ENCODE measurements around the gene DGKB.
"Not testable (repeated sequence)": the region's sequence is repeated elsewhere in the genome, so short reads cannot be mapped to it uniquely, and the experiment has no call there.

DGKB gene

DNA sequence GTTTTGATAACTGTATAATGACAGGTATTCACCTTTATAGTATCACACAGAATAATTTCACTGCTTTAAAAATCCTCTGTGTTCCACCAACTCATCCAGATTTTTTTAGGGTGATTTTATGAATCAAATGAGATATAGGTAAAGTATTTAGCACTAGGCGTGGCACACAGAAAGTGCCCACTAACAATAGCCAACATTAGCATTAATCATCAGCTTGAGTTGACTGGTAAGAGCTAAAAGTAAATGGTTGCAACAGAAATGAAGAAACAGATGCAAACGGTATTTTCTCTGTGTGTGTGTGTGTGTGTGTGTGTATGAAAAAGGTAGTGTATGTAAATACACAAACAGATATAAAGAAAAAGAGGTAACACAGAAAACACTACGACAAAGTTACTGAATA is 534.3 kb downstream of the DGKB start:
- no peak for DNase-seq

DNA sequence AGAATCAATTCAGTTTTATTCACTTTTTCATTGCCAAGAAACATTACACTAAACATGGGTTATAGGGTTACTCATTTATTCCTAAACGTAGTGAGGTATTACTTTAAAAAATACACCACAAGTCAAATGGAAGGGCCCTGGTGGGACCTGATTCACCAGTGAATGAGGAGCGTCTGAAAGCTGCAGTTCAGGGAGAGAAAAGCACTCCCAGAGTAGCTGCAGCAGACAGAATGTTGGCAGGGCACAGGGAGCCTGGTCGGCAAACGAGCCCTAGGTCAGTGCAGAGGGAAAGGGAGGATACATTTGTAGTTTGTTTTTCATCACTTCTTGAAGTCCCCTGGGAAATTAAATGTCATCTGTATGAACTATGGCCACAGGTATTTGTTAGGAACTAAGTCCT is 551.4 kb downstream of the DGKB start:
- no peak for DNase-seq

DNA sequence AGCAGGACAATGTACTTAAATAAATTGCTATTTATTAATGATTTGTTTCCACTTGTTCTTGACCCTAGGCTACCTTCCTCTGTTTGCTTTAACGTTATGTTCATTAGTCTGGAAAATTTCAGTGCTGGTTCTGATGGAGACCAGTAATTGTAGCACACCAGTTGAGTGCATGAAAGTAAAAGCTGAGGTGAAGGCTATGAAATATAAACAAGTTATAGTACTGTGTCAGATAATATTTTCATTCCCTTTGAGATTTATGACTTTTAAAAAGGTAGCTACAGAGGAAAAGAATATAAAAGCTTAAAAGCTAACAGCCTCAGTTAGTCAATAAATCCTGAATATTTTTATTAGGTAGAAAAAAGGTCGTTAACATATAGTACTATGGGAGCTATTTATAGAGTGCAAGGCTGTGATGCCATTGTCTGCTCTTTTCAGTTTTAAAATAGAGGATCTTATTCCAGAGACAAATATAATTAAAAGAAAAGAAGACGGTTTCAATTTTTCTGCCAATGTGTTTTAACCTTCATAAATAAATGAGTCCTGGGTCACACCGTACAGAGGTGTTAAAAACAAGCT is 561.3 kb downstream of the DGKB start:
- DNase-seq: no peak

DNA sequence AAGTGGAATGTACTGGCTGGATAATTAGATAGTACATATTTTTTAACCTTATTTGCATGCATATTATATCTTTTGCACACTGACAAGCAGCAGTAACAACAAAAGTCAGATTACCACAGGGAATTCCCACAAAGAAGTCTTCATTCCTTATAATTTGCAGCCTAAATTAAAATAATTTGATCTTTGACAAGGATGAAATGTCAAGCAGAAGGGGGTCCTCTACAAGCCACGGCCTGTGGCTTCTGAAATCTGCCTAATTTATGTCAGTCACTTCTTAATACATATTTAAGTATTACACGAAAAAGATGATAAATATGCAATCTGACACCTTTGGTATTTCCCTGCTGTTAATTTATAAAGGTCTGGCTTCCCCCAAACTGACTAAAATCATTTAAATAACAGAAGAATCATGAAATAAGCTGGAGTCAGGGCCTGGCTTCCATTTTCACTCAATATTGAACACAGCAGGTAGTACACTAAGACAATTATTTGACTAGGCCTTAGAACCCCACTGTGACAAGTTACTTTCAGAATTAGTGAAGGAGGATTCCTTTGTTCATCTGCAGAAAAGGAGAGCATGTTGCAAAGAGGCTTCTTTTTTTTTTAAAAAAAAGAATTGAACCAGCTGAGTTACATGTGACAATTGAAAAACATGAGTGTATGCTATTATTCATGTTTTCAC is 562.0 kb downstream of the DGKB start:
- DNase-seq: no peak

DNA sequence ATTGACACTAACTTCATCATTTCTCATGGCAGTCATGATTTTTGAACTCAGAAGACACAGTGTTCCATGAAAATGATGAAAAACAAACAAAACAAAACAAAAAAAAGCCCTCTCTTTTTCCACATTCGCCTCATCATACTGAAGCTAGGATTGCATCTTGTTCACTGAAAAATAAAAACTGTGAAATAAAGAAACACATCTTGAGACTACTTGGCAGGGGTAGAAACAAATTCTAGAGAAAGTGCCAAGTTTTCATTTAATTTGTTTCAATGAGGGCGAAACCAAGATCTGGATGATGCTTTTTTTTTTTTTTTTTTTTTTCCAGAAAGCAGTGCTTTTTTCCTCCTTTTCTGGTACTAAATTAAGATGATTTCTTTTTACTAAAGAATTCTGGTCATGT is 562.7 kb downstream of the DGKB start:
- no peak for DNase-seq

DNA sequence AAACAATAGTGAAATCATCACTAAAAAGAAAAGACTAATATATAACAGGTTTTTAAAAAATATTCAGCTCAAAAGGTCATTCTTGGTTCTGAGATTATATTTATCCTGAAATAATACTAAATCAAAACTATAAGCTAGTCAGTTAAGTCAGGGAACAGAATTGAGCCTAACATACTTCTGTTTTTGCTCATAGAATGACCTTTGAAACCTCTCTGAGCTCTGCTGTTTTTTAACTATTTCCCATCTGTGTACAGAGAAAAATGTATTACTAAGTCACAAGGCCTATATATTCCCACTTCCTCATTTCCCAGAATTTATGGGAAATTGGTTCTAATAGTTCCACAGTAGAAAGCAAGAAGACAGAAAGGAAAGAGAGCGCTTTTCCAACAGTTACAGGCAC is 566.3 kb downstream of the DGKB start:
- no peak for DNase-seq

DNA sequence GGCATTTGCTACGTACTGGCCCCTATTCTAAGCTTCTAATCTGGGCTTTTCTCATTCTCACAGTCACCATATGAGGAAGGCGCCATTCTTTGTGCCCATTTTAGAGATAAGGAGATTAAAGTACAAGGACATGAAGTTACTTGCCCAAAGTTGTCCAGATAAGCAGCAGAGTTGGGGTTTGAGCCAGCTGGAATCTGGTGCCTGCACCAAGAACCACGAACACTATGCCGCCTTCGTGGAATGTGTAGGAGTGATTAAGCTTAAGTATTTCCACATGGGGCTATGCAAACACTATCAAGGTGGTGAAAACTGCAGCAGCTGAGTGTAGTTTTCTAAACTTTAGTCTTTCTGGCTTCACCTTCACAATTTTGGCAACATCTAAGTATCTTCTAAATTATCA is 570.4 kb downstream of the DGKB start:
- no peak for DNase-seq

DNA sequence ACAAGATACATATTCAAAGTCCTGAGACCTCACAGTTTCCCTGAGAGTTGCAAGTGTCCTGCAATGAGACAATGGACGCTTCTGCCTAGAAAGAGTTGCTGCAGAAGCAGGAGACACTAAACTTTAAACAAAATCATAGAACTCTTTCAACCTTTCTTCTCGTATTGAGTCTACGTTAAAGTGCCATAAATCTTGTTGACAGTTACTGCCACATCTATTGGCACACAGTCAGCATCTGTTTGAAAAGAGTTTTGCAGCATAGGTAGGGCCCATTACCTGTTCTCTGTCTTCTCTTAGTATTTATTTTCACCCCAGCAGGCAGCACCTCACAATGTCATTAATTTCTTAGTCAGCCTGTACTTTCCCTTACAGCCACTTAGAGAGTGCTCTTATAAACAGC is 577.8 kb downstream of the DGKB start:
- no peak for DNase-seq

DNA sequence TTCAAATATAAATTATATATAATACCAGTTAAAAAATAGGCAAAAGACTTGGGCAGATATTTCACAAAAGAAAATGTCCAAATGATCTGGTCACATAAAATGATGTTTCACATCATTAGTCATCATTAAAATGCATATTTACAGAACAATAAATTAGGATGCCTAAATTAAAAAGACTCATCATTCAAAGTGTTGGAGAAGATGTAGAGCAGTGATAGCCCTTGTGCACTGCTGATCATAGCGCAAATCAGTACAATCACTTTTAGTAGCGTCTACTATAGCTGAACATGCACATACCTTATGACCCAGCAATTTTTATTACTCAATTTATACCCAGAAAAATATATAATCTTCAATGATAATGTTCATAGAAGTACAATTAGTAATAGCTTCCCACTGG is 579.8 kb downstream of the DGKB start:
- DNase-seq: no peak

DNA sequence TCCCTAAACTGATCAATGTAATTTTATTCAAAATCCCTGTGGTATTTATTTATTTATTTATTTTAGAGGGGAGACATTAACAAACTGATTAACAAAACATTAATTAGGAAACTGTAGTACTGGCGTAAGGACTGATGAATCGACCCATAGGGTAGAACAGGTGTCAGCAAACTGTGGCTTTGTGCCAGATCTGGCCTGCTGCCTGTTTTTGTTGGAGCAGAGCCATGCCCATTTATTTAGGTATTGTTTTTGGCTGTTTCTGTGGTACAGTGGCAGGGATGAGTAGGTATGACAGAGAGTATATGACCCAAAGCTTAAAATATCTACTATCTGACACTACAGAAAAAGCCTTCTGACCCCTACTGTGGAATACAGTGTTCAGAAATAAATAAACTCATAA is 580.6 kb downstream of the DGKB start:
- no peak for DNase-seq

DNA sequence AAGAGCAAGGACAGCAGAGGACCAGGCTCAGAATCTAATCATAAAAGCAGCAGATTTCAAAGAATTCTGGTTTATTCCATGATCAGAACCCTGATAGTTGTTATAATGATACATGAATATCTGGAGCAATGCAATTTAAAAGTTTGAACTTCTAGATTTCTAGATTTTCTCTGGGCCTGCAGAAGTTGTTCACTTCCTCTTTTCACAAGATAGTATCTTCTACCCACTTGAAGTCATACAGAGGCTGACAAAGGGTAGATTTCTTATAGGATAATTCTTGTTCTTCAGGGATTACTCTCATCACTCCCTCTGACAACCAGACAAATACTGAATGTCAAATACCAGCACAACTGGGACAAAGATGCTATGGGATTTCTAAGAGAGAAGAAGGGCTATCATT is 593.1 kb downstream of the DGKB start:
- no peak for DNase-seq

DNA sequence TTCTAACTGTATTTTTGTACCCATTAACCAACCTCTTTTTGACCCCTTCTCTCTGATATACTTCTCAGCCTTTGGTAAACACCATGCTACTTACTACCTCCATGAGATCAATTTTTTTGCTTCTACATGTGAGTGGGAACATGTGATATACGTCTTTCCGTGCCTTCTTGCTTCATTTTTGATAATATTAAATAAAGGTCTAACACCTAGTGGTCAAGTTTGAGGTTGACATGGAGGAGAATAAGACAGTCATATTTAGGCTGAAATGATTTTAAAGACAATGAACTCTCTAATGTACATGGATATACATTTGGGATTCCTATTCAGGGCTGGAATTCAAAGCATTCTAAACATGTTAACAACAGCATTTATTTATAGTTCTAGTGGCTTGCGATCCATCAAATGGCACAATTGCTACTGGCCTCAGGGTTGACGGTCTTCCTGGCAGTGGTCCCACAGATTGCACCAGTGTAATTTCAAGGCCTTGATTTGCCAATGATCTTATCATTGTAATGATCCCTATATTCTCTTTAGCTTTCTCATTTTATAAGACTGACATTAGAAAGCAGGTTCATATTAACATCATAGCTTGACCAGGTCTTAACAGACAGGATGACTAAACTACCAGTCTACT is 597.2 kb downstream of the DGKB start:
- DNase-seq: no peak

DNA sequence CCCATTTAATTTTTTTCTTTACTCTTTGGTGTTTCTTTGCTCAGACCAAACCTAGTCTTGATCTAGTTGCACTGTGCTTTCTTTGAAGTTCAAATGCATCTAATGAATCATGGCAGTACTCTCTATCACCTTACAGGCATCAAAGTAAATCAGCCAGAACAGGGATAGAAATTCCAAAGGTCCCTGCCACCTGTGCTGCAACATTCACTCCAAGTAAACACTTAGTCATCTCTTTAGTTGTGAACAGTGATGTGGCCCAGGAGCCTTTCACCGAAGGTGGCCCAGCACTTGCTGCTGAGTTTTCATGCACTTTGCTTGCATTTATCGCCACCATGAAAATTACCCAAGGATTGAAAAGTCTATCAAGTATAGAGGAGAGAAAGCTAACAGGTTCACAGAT is 599.0 kb downstream of the DGKB start:
- DNase-seq: no peak

DNA sequence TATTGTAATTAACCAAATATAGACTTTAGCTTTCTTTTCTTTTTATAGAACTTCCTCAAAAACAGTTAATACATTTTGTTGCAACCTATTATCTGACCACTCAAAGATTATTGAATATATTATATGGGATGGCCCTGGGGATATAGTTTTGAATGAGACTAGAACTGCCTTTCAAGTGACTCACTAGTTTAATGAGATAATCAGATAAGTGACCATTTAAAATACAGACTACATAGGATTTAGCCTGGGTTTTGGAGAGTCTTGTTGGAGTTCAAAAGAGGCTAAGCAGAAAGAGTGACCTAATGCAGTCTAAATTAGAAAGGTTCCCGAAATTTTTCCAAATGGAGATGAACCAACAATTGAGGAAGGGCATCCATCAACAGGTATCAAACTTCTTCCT is 607.9 kb downstream of the DGKB start:
- no peak for DNase-seq

DNA sequence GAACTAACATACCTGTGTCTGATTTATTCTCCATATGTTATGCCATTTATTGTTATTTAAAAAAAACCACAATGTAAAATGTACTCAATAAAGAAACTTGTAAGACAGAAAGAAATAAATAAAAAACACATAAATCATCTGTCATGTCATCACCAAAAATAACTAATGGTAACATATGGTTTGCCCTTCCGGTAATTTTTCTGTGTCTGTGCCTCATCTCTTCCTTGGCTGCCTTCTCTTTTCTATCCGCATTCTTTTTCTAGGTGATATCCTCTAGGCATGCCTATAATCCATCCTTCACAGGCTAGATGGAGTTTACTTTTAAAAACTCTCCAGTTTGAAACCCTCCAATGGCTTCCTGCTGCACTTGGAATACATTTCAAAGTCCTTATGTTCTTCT is 609.1 kb downstream of the DGKB start:
- DNase-seq: no peak

DNA sequence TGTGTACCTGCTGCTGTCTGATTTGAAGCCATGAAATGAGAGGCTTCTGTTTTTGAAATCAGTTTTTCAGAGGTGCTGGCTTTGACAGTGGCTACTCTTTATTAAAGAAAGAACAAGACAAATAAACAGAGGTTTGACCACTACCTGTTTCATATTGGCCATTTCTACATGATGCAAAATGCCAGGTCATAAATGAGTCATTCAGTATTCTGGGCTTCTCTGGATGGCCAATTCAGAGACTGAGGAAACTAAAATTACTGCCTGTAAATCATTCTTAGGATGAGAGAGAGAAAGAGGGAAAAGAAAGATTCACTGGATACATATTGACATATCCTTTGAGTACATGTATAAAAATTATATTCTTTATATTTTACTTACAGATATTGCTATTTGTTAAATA is 609.8 kb downstream of the DGKB start:
- DNase-seq: no peak

DNA sequence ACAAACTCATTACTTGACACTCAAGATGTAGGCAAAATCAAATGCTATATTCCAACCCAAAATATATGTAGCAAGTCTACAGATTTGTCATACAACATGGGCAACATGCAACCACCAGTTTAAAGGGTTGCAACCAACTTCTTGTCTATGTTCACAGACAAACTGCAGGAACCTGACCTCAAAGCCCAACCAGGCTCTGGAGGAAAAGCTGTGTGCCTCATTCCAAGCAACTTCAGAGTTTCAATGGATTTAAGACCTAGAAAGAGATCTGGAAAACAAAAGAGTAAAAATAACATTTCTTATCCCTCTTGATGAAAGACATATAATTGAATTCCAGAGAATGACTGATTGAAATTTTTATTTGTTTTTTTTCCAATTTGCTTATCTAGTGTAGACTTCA is 612.6 kb downstream of the DGKB start:
- no peak for DNase-seq

DNA sequence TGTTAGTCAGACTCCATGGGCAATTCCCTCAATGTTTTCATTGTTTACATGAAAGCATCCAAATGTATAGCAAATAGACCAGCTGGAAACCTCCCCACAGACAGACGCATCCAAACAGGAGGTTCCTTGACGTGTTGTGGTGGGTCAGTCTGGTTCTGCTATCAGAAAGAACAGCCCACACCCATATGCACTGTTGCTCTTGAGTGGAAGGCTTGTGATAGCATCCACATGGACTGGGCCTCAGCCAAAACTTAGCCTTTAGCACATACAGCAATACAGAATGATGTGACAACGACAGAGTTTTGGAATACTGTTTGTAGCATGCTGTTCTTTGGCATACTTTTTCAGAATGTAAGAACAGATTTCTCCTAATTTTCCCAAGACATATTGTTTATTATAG is 613.9 kb downstream of the DGKB start:
- no peak for DNase-seq

DNA sequence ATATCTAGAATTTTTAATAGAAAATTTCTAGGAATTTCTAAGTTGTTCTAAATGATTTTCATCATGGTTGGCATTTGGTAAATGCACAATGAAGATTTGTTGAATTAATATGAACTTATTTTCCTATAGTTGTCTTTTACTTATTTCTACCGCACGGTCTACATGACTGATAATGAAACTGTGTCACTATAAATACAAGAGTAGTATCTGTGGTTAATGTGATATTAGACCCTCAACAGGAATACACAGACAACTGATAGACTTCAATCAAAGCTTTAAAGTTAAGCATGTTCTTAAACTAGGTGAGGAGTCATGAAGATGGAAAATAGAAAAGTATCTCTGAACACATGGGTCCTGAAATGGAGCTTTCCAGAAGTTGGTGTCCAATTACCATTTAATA is 615.2 kb downstream of the DGKB start:
- DNase-seq: no peak

DNA sequence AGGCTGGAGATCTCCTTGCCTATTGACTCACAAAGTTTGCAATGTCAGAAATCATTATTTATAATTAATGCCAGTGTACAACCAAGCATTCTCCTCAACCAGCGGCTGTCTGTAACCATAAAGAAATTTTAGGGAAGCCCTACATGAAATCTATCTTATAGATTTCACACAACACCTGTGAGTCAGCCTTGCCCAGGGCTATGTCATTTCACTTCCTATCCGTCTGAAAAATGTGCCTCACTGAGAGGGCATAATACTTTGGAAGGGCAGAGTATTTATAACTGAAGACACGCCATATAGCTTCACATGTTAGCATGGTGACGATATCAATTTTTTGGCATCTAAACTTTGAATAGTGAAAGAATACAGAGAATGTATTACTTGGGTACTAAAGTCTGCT is 616.5 kb downstream of the DGKB start:
- no peak for DNase-seq

DNA sequence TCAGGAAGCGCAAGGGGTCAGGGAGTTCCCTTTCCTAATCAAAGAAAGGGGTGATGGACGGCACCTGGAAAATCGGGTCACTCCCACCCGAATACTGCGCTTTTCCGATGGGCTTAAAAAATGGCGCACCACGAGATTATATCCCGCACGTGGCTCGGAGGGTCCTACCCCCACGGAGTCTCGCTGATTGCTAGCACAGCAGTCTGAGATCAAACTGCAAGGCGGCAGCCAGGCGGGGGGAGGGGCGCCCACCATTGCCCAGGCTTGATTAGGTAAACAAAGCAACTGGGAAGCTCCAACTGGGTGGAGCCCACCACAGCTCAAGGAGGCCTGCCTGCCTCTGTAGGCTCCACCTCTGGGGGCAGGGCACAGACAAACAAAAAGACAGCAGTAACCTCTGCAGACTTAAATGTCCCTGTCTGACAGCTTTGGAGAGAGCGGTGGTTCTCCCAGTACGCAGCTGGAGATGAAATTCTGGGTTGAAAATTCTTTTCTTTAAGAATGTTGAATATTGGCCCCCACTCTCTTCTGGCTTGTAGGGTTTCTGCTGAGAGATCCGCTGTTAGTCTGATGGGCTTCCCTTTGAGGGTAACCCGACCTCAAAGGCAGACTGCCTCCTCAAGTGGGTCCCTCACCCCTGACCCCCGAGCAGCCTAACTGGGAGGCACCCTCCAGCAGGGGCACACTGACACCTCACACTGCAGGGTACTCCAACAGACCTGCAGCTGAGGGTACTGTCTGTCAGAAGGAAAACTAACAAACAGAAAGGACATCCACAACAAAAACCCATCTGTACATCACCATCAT is 623.3 kb downstream of the DGKB start:
- DNase-seq: not testable (repeated sequence)

DNA sequence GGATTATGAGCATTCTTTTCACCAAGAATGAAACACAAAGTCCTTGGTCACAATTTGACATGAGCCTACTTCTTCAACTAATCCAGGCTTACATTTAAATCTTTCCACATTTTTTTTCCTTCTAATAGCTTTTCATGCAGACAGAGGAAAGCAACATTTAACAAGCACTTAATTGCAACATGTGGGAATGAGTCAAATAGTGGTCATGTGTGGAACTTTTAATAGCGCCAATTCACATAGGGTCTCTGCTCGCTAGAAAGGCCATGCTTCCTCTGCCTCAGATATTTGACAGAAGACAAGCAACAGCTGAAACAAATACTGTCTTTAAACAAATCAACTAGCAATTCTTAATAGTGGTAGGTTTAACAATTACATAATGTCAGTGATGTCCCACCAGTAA is 627.2 kb downstream of the DGKB start:
- DNase-seq: no peak

DNA sequence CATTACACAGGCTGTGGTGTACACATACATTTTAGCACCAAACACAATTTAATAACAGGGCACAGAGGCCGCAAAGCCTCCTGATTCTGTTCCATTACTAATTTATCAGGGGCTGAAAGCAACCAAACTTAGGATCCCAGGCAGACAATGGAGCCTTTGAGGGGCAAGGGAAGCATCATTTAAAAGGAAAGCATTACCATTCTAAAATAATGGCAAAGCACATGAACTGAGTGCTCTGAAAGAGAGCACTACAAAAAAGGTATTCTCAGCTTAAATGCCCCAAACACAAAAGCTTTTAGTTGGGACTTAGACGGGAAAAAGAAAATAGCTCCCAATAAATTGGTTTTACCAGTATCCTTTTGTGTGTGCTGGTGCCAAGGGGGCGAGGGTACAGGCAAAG is 631.1 kb downstream of the DGKB start:
- DNase-seq: no peak

DNA sequence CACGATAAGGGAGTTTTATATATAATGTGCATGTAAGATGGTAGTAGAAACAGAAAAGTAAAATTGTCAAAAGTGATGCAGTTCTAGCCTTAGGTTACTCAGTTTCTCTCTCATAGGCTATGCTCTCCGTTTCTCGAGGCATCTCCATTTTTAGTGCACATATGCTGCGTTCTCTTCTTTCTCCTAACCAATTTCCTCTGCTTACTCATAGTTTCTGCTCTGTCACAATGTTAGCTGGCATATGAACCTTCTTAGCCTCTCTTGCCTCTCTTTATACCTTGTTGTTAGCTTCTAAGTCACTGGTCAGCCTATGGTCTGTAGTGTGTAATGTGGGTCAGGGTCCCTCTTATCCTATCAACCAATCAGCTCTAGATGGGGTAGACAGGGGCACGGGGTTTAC is 632.5 kb downstream of the DGKB start:
- DNase-seq: no peak
